HepG2 (cell line): ENCODE measurements around the gene MICB. TPM values are rescaled to one million over a fixed set of nuclear protein-coding genes. Genes with fewer than 3 reads are reported as not detected.

Experiments
- ATF7 ChIP-seq, 2 experiments: fragments of 450-650 bp in 1 of 2; sonication (generic) in 1 of 2; formaldehyde crosslinking in 1 of 2; IDR thresholded peaks; 2 replicates each; pipeline versions ENCODE4 v1.4.0 to v1.6.1; 2016 to 2020; ENCODE audit warnings: antibody characterized with exemption in 1 of 2, mild to moderate bottlenecking in 1 of 2, missing genetic modification reagents in 1 of 2
- ATF7-NPFF ChIP-seq: sonication (generic); formaldehyde crosslinking; IDR thresholded peaks from 2 replicates; pipeline ENCODE4 v1.8.1; 2023; ENCODE audit warnings: mild to moderate bottlenecking, low read depth, missing genetic modification reagents, moderate library complexity
- BATF2 ChIP-seq: sonication (generic); formaldehyde crosslinking; IDR thresholded peaks from 2 replicates; pipeline ENCODE4 v1.8.0; 2022; ENCODE audit warnings: mild to moderate bottlenecking, missing genetic modification reagents, moderate library complexity
- FOXP1 ChIP-seq, 2 experiments: fragments of 450-650 bp in 1 of 2; IDR thresholded peaks; 2 replicates each; pipeline ENCODE4 v1.6.1; 2017 to 2018; ENCODE audit warnings: antibody characterized with exemption in 1 of 2
- GATAD2A ChIP-seq: IDR thresholded peaks from 2 replicates; pipeline ENCODE4 v1.6.1; 2016
- GTF2F1 ChIP-seq: fragments of 150-350 bp; IDR thresholded peaks from 2 replicates; pipeline ENCODE4 v1.6.1; 2014; ENCODE audit warnings: low read length
- JDP2 ChIP-seq: sonication (generic); formaldehyde crosslinking; IDR thresholded peaks from 2 replicates; pipeline ENCODE4 v1.8.1; 2022; ENCODE audit warnings: missing genetic modification reagents, borderline replicate concordance
- KDM5B ChIP-seq: sonication (generic); formaldehyde crosslinking; IDR thresholded peaks from 2 replicates; pipeline ENCODE4 v1.4.0; 2020; ENCODE audit warnings: missing genetic modification reagents, mild to moderate bottlenecking, borderline replicate concordance
- LBX2 ChIP-seq: sonication (generic); formaldehyde crosslinking; IDR thresholded peaks from 2 replicates; pipeline ENCODE4 v1.5.0; 2020; ENCODE audit warnings: missing genetic modification reagents, mild to moderate bottlenecking, borderline replicate concordance
- MAFK ChIP-seq, 2 experiments: IDR thresholded peaks in 1 of 2; conservative IDR thresholded peaks in 1 of 2; 2 replicates each; pipeline ENCODE4 v1.6.1; 2011; ENCODE audit warnings: improper control_type of control experiment in 2 of 2, low read length in 2 of 2
- MIER2 ChIP-seq: IDR thresholded peaks from 2 replicates; pipeline ENCODE4 v1.6.1; 2016; ENCODE audit warnings: missing biosample characterization, missing genetic modification reagents
- NFIB ChIP-seq: sonication (generic); formaldehyde crosslinking; IDR thresholded peaks from 2 replicates; pipeline ENCODE4 v1.9.0; 2021; ENCODE audit warnings: missing genetic modification reagents, mild to moderate bottlenecking, borderline replicate concordance
- RARG ChIP-seq: sonication (generic); formaldehyde crosslinking; IDR thresholded peaks from 2 replicates; pipeline ENCODE4 v1.4.0; 2020; ENCODE audit warnings: low read depth, mild to moderate bottlenecking, missing genetic modification reagents
- ZBTB42 ChIP-seq: sonication (generic); formaldehyde crosslinking; IDR thresholded peaks from 2 replicates; pipeline ENCODE4 v1.5.0; 2020; ENCODE audit warnings: mild to moderate bottlenecking, missing genetic modification reagents
- ZFAT ChIP-seq: sonication (generic); formaldehyde crosslinking; conservative IDR thresholded peaks from 2 replicates; pipeline ENCODE4 v1.8.1; 2023; ENCODE audit warnings: missing genetic modification reagents, inconsistent platforms
- ZNF318 ChIP-seq: sonication (generic); formaldehyde crosslinking; IDR thresholded peaks from 2 replicates; pipeline ENCODE4 v1.4.0; 2020; ENCODE audit warnings: mild to moderate bottlenecking, missing genetic modification reagents
- ZNF460 ChIP-seq: sonication (generic); formaldehyde crosslinking; IDR thresholded peaks from 2 replicates; pipeline ENCODE4 v1.5.1; 2020; ENCODE audit warnings: missing genetic modification reagents, mild to moderate bottlenecking, borderline replicate concordance
- ZNF556 ChIP-seq: sonication (generic); formaldehyde crosslinking; IDR thresholded peaks from 2 replicates; pipeline ENCODE4 v1.4.0; 2020; ENCODE audit warnings: mild to moderate bottlenecking, missing genetic modification reagents, borderline replicate concordance
- ZNF772 ChIP-seq: sonication (generic); formaldehyde crosslinking; IDR thresholded peaks from 2 replicates; pipeline ENCODE4 v1.5.0; 2020; ENCODE audit warnings: mild to moderate bottlenecking, missing genetic modification reagents
- ZNF83 ChIP-seq: sonication (generic); formaldehyde crosslinking; IDR thresholded peaks from 2 replicates; pipeline ENCODE4 v1.4.0; 2020; ENCODE audit warnings: missing genetic modification reagents, mild to moderate bottlenecking, borderline replicate concordance
- polyA plus RNA-seq, 8 experiments: library from polyadenylated mRNA; depleted of rRNA in 3 of 8; stranded (reverse) in 7 of 8; unstranded in 1 of 8; fragments of >200 nt; fragmentation: Illumina TruSeq in 4 of 8; extraction: Trizol in 4 of 8; gene quantifications; 2 replicates each; pipeline versions ENCODE4 v1.2.1 to v1.2.3, GENCODE V29; 2011 to 2016; ENCODE audit warnings: low read depth in 4 of 8, missing spikeins in 1 of 8, mixed read lengths in 1 of 8; ENCODE audit not compliant: insufficient read depth in 1 of 8
- total RNA-seq, 5 experiments: library from RNA; depleted of rRNA; stranded (reverse); fragments of >200 nt; fragmentation: Illumina TruSeq; extraction: Trizol; gene quantifications; 2 replicates each; pipeline ENCODE4 v1.2.3, GENCODE V29; 2016; ENCODE audit warnings: low read depth in 1 of 5

The MICB gene
- total and polyA plus RNA-seq, 2 of the 13 experiments (the other 11 are each of a cell fraction or from before 2014, with no cell fraction given) = 12.5 to 12.8 TPM

GRCh38 chr6:31497531-31498476 lies at the start of gene MICB (continued):
- TF ChIP-seq ZNF556 (CRISPR knock-in tag) (no peak), ZNF83 (CRISPR knock-in tag) (no peak), NFIB (CRISPR knock-in tag) (no peak), ZNF772 (CRISPR knock-in tag) (0 out of 2 replicates have a peak, but pooled peaks have one; percentile 24), RARG (no peak), ATF7 (IDR thresholded peaks at IDR 0.05) (no peak), ATF7 (CRISPR knock-in tag; IDR thresholded peaks at IDR 0.05) (no peak), ZFAT (CRISPR knock-in tag) (no peak), LBX2 (CRISPR knock-in tag) (no peak), GTF2F1 (no peak), JDP2 (CRISPR knock-in tag) (no peak), MAFK (conservative IDR thresholded peaks at IDR 0.05 in 1 of 2, IDR thresholded peaks at IDR 0.05 in 1 of 2; ENCODE audit: low read length in 2 of 2) (no peak), MIER2 (no peak), ZNF460 (no peak), ZBTB42 (no peak; the same call in 1 of the 2 replicates), GATAD2A (CRISPR knock-in tag) (0 out of 2 replicates have a peak, but pooled peaks have one; percentile 30), BATF2 (CRISPR knock-in tag) (no peak), ATF7-NPFF (CRISPR knock-in tag) (no peak), ZNF318 (CRISPR knock-in tag) (no peak), KDM5B (CRISPR knock-in tag) (peak; percentile 75), FOXP1 (IDR thresholded peaks at IDR 0.05) (no peak), FOXP1 (CRISPR knock-in tag; IDR thresholded peaks at IDR 0.05) (no peak)
